ENCODE data around the gene ARHGEF7.

GRCh38 chr13:111270765-111271698, 155.9 kb downstream of the ARHGEF7 start:
- no peak for TF ChIP-seq CTCF (IDR thresholded peaks at IDR 0.05; ENCODE audit: insufficient read depth, low read depth, low read length)
- no peak for TF ChIP-seq EZH2 (IDR thresholded peaks at IDR 0.05; ENCODE audit: insufficient read depth, low read length)
